GM10266 (cell line): ENCODE measurements around the gene TK1.

Source experiments
- DNase-seq: peaks from one replicate; pipeline ENCODE4 v3.0.0; 2012; ENCODE audit errors: extremely low spot score
- TF ChIP-seq, protein P1 (sequence below): IDR thresholded peaks from 2 replicates; pipeline ENCODE4 v1.5.1; 2012; ENCODE audit warnings: mild to moderate bottlenecking, low read depth; ENCODE audit not compliant: control insufficient read depth, insufficient read depth; ENCODE audit errors: missing control alignments

TK1 gene

DNA sequence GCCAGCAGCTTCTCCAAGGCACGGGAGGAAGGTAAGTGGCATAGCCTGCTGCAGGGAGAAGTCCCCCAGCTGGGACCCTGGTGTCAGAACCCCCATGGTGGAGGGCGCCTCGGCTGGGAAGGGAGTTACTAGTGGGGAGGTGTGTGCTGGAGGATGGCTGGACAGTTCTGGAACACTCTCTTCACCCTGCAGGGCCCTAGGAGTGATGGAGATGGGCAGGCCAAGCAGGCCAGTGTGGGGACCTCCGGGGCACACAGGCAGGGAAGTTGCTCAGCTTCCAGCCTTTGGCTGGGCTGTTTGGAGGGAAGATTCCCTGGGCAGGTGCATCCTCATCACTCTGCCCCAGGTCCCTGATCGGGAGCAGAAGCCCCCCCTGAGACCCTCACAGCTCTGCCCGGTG is 40.0 kb downstream of the TK1 start:
- TF ChIP-seq, protein P1, sequence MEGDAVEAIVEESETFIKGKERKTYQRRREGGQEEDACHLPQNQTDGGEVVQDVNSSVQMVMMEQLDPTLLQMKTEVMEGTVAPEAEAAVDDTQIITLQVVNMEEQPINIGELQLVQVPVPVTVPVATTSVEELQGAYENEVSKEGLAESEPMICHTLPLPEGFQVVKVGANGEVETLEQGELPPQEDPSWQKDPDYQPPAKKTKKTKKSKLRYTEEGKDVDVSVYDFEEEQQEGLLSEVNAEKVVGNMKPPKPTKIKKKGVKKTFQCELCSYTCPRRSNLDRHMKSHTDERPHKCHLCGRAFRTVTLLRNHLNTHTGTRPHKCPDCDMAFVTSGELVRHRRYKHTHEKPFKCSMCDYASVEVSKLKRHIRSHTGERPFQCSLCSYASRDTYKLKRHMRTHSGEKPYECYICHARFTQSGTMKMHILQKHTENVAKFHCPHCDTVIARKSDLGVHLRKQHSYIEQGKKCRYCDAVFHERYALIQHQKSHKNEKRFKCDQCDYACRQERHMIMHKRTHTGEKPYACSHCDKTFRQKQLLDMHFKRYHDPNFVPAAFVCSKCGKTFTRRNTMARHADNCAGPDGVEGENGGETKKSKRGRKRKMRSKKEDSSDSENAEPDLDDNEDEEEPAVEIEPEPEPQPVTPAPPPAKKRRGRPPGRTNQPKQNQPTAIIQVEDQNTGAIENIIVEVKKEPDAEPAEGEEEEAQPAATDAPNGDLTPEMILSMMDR = no peak
- no peak for DNase-seq

DNA sequence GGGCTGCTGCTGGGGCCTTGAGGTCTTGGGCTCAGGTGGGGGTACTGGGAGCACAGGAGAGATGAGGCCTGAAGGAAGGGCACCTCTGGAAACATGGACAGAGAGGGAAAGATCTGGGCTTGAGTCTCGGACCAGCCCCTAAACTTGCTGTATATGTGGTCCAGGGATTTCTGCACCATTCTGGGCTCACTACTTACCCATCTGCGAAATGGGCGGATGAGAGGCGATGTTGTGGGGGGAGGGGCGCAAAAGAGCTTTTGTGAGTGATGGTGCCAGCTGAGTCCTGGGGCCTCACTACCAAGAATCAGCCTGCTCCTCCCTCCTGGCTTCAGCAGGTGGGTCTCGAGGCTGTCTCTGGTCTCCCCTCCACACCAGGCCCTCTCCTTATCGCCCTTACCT is 40.4 kb downstream of the TK1 start:
- DNase-seq = no peak
- TF ChIP-seq, protein P1 = no peak

DNA sequence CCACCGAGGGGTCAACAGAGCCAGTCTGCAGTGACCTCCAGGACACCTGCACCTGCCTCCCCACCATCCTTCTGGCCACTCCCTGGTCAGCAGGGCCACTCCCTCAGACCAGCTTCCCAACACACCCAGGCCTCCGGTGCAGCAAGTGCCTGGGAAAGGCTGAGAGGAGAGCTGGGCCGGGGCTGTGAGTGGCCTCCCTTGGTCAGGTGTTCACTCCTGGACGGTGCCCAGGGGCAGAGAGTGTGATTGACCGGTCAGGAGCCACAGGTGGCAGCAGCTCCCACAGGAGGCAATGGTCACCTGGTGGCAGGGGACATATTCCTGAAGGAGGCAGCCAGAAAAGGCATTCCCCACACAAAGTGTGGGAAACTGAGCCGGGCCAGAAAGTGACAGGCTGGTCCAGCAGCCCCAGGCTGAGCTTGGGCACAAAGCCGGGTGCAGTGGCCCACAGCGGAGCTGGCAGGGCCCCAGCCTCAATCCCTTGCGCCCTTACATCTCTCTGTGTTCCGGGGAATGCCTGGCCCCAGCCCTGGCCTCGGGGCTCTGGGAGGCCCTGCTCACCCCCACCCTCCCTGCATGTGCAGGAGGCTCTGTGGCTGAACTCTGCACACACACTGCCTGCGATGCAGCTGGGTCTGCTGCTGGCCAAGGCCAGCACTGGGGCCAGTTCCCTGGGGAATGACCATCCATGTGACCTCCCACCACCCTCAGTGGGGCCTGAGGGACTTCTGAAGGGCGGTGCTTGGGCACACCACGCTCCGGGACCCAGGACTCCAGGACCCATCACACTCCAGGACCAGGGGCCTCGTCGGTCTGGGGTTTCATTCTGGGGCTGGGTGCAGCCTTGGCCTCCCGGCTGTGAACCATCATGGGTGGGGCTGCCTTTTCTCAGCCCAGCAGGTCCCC is 41.9 kb downstream of the TK1 start:
- TF ChIP-seq, protein P1 = no peak
- DNase-seq = no peak

DNA sequence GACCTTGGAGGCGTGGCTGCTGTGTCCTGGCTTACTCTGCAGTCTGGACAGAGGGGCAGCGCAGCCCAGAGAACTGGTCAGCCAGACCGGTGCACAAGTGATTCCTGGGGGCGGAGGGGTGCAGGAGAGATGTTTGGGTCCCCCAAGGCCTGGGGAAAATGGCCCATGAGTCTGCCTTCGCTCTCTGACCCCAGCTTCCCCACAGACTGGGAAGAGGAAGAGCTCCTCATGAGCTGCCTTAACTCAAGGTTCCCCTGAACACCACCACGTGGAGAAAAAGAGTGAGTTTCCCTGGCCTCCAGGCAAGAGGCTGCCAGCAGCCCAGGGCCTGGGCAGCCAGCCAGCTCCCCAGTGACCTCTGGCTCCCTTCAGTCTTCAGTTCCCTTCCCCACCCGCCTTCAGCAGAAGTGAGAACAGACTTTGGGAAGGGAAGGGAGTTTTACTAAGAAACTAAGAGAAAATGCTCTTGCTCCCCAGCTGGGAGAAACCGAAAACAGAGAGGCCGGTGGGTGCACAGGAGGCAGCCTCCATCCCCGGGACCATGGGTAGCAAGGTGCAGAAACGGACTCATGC is 42.6 kb downstream of the TK1 start:
- no peak for DNase-seq

DNA sequence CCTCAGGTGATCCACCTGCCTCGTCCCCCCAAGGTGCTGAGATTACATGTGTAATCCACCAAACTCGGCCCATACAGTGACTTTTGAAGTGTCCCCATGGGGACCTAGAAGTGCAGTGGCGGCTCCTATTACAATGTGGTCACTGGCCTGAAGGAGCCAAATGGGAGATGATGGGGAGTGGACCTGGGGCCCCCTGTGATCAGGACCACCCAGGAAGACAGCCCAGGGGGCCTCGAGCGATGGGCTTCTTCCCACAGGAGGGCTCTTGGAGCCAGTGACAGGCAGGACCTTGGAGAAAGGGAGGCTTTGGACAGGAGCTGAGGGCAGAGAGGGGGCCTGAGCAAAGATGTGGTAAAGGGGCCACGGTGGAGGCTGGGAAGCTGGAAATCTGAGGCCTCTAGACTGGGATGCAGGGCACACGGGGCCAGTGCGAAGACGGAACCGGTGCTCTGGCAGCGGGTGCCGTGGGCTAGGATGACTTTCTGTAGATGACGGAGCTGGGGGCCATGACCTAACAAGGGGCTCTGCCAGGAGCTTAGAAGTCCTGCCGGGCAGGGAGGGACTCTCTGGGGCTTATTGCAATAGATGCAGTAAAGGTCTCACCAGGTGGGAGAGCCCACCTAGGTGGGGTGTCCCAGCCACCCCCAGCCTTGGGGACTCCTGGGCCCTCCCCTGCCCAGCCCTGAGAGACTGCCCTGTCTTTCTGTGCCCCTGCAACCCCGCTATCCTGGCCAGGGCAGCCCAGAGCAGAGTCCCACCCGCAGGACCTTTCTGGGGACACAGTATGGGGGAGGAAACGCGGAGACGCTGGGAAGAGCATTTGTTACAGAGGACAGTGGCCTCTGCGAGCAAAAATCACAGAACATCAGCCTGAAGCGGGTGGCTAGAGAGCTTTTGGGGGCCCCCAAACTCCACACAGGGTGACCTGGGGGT is 43.4 kb downstream of the TK1 start:
- DNase-seq = no peak
- TF ChIP-seq, protein P1 = no peak

More for the DNA sequence above, 42.6 kb downstream of the TK1 start:
- TF ChIP-seq, protein P1 = peak; percentile 14

DNA sequence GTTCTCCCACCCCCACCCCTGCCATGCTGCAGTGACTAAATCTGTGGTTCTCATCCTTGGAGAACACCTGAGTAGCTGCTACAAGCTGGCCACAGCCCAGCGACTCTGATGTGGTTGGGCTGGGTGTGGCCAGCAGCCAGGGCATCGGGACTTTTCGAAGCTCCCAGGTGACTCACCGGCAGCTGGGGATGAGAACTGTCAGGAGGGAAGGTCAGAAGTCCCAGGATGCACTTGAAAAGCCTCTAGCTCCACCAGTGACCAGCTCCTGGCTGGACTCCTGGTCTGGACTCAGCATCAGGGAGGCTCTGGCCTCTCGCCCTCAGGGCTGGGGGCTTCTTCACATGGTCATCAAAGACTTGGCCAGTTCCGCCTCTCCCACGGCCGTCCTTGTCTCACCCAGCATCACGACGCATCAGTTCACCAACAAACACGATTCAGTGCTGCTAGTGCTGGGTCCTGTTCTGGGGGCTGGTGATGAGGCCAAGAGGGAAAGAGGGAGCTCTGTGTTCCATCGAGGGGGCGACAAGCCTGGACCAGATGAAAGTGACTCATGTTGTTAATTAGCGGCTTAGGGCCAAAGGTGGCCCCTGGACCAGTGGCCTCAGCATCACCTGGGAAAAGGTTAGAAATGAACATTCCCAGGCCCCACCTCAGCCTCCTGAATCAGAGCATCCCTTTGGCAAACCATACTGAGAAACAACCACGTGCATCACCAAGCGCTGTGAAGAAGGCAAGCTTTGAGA is 44.6 kb downstream of the TK1 start:
- TF ChIP-seq, protein P1 = no peak
- DNase-seq = no peak
